ENCODE data around the gene GXYLT1.

- no peak for TF ChIP-seq CTCF (IDR thresholded peaks at IDR 0.05 in 2 of 3, conservative IDR thresholded peaks at IDR 0.05 in 1 of 3; ENCODE audit: borderline replicate concordance in 1 of 3, insufficient read depth in 1 of 3, low read depth in 2 of 3, low read length in 2 of 3)
- TF ChIP-seq POLR2A (IDR thresholded peaks at IDR 0.05; ENCODE audit: borderline replicate concordance, extremely low read depth, insufficient read depth, insufficient read length) = no peak
- TF ChIP-seq ZBTB33 (IDR thresholded peaks at IDR 0.05; ENCODE audit: extremely low read depth, insufficient replicate concordance, low read length) = no peak
- TF ChIP-seq ATF3 (IDR thresholded peaks at IDR 0.05) = no peak
- TF ChIP-seq ZNF274 (IDR thresholded peaks at IDR 0.05; ENCODE audit: low read depth, low read length) = no peak
- TF ChIP-seq REST (IDR thresholded peaks at IDR 0.05; ENCODE audit: low read depth) = no peak
- no peak for TF ChIP-seq EZH2 (IDR thresholded peaks at IDR 0.05)
- TF ChIP-seq SP1 (IDR thresholded peaks at IDR 0.05; ENCODE audit: low read depth) = no peak
Measured at GRCh38 chr12:42128327-42128726, 16.3 kb downstream of the GXYLT1 start.

Data from HCT116 (cell line).